HEK293T (cell line): ENCODE data around the gene HSPB6.

Experiments used
- CTBP1 ChIP-seq: fragments of 450-650 bp; IDR thresholded peaks from 2 replicates; pipeline ENCODE4 v1.6.1; 2016; ENCODE audit warnings: borderline replicate concordance
- FOXA1 ChIP-seq: fragments of 450-650 bp; IDR thresholded peaks from 2 replicates; pipeline ENCODE4 v1.6.1; 2016; ENCODE audit warnings: mild to moderate bottlenecking
- SUZ12 ChIP-seq: fragments of 450-650 bp; IDR thresholded peaks from 2 replicates; pipeline ENCODE4 v1.6.1; 2016; ENCODE audit warnings: mild to moderate bottlenecking
- TARDBP ChIP-seq: fragments of 450-650 bp; IDR thresholded peaks from 2 replicates; pipeline ENCODE4 v1.6.1; 2016

GRCh38 chr19:35751839-35752745 is 4.7 kb downstream of the HSPB6 start:
- no peak for TF ChIP-seq CTBP1
- no peak for TF ChIP-seq SUZ12
- TF ChIP-seq FOXA1: no peak
- TF ChIP-seq TARDBP: no peak
